GM12865 (cell line): ENCODE data around the gene NFATC3.
"Not testable (repeated sequence)": the region's sequence is repeated elsewhere in the genome, so short reads cannot be mapped to it uniquely, and the experiment has no call there.

Experiments used
- DNase-seq: peaks from one replicate; pipeline ENCODE4 v3.0.0; 2010; ENCODE audit warnings: low read depth
- H3K4me3 ChIP-seq: 2 replicates; pipeline ENCODE4 v1.5.1; 2011; ENCODE audit warnings: mild to moderate bottlenecking, low read depth, low read length, control low read depth
- CTCF ChIP-seq: IDR thresholded peaks from 2 replicates; pipeline ENCODE4 v1.5.1; 2011; ENCODE audit warnings: low read length, control low read depth, low read depth, inconsistent platforms; ENCODE audit not compliant: insufficient read depth; ENCODE audit errors: missing control alignments

NFATC3 gene

GRCh38 chr16:68111379-68111778 is 26.2 kb downstream of the NFATC3 start:
- DNase-seq: no peak
- TF ChIP-seq CTCF: no peak
- H3K4me3 ChIP-seq: no peak overlapping the region

GRCh38 chr16:68113059-68113761 is 28.0 kb downstream of the NFATC3 start:
- no peak for TF ChIP-seq CTCF

GRCh38 chr16:68113765-68114240 is 28.6 kb downstream of the NFATC3 start:
- DNase-seq: no peak
- no peak for TF ChIP-seq CTCF
- no peak overlapping the region for H3K4me3 ChIP-seq

More at GRCh38 chr16:68113059-68113761, 28.0 kb downstream of the NFATC3 start:
- no peak overlapping the region for H3K4me3 ChIP-seq
- no peak for DNase-seq

- DNase-seq: not testable (repeated sequence)
Observed at GRCh38 chr16:68114939-68115338, 29.8 kb downstream of the NFATC3 start.

GRCh38 chr16:68115851-68116250 is 30.7 kb downstream of the NFATC3 start:
- no peak for DNase-seq
- TF ChIP-seq CTCF: no peak
- H3K4me3 ChIP-seq: no peak overlapping the region

More at GRCh38 chr16:68114939-68115338, 29.8 kb downstream of the NFATC3 start:
- not testable (repeated sequence) for H3K4me3 ChIP-seq

- DNase-seq: peak; percentile 62
- H3K4me3 ChIP-seq: no peak overlapping the region
- peak; percentile 55 for TF ChIP-seq CTCF
Observed at GRCh38 chr16:68116256-68116867, 31.2 kb downstream of the NFATC3 start.

- H3K4me3 ChIP-seq: no peak overlapping the region
- no peak for TF ChIP-seq CTCF
- peak; percentile 30 for DNase-seq
Observed at GRCh38 chr16:68117884-68118283, 32.7 kb downstream of the NFATC3 start.

GRCh38 chr16:68118954-68119353 is 33.8 kb downstream of the NFATC3 start:
- peak; percentile 55 for DNase-seq
- H3K4me3 ChIP-seq: peak overlapping the region; percentile 30

GRCh38 chr16:68120496-68120895 is 35.3 kb downstream of the NFATC3 start:
- not testable (repeated sequence) for DNase-seq, H3K4me3 ChIP-seq
